AG04450 (cell line): Measurements from ENCODE around the gene AAR2. TPM values are rescaled to one million over a fixed set of nuclear protein-coding genes. Genes with fewer than 3 reads are reported as not detected.
A peak's percentile ranks its signal among the peaks of the same experiment; 100 is the strongest.

Experiments
- CTCF ChIA-PET: fragments of 300-600, 350-600 bp; formaldehyde crosslinking; extraction: SDS; loops from one replicate; lab custom pipeline; 2022; ENCODE audit warnings: antibody characterized with exemption, inconsistent platforms; lab: Charles Lee
- POLR2A ChIA-PET: fragments of 350-600 bp; formaldehyde crosslinking; extraction: SDS; loops from one replicate; lab custom pipeline; 2021; ENCODE audit warnings: antibody characterized with exemption, inconsistent platforms; lab: Yijun Ruan, JAX
- DNase-seq: peaks from one replicate; pipeline ENCODE4 v3.0.0-alpha.2; 2011; ENCODE audit warnings: low read depth, low spot score
- H3K27ac ChIP-seq: one replicate; pipeline ENCODE4 v1.5.1; 2012; ENCODE audit warnings: low read depth, low read length, control low read depth
- H3K27me3 ChIP-seq: one replicate; pipeline ENCODE4 v1.6.0; 2012; ENCODE audit warnings: low read length; ENCODE audit not compliant: control insufficient read depth, insufficient read depth
- H3K4me3 ChIP-seq: 2 replicates; pipeline ENCODE4 v1.5.1; 2011; ENCODE audit warnings: mild to moderate bottlenecking, low read depth, low read length, control low read depth
- H3K9me3 ChIP-seq: 2 replicates; pipeline ENCODE4 v1.5.1; 2012; ENCODE audit warnings: low read length; ENCODE audit not compliant: control insufficient read depth, insufficient read depth
- polyA plus RNA-seq: library from polyadenylated mRNA; depleted of rRNA; stranded (reverse); fragments of >200 nt; gene quantifications from 2 replicates; pipeline ENCODE4 v1.2.3, GENCODE V29; 2011
- TF ChIP-seq, protein P1 (sequence below): IDR thresholded peaks from 2 replicates; pipeline ENCODE4 v1.5.1; 2011; ENCODE audit warnings: low read depth, low read length, control low read depth, inconsistent platforms

The AAR2 gene
- polyA plus RNA-seq, 1 experiment: 25.3 TPM

DNA sequence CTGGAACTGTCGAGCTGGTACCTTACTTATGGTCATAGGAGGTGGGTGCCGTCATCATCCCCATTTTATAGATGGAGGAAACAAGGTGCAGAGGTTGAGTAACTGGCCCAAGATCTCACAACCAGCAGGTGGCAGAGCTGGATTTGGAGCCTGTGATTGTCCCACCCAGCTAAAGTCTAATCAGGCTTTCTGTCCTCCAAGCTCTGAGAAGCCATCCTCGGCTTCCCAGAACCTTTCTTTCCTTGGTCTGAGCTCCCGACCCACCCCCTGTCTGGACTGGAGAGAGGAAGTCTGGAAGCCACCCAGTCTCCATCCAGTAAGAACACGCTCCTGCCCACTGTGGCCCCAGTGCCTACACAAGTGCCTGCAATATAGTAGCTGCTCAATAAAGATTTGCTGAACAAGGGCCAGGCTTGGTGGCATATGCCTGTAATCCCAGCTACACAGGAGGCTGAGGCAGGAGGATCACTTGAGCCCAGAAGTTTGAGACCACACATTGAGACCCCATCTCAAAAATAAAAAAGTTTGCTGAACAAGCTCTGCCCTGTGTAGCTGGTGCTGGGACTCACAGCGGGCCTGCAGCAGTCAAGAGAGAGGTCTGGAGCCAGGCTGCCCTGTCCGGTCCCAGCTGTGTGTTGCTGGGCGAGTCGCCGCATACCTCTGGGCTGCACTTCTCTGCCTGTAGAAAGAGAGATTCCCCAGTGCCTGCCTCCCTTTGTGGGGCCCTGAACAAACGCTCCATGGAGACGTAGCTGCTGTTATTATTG, 37.3 kb downstream of the AAR2 start:
- no peak for DNase-seq
- TF ChIP-seq, protein P1, sequence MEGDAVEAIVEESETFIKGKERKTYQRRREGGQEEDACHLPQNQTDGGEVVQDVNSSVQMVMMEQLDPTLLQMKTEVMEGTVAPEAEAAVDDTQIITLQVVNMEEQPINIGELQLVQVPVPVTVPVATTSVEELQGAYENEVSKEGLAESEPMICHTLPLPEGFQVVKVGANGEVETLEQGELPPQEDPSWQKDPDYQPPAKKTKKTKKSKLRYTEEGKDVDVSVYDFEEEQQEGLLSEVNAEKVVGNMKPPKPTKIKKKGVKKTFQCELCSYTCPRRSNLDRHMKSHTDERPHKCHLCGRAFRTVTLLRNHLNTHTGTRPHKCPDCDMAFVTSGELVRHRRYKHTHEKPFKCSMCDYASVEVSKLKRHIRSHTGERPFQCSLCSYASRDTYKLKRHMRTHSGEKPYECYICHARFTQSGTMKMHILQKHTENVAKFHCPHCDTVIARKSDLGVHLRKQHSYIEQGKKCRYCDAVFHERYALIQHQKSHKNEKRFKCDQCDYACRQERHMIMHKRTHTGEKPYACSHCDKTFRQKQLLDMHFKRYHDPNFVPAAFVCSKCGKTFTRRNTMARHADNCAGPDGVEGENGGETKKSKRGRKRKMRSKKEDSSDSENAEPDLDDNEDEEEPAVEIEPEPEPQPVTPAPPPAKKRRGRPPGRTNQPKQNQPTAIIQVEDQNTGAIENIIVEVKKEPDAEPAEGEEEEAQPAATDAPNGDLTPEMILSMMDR: peak; percentile 42
- Histone ChIP-seq H3K27ac (no peak overlapping the region), H3K4me3 (no peak overlapping the region), H3K27me3 (peaks cover 19% of the 10 kb centered on the region), H3K9me3 (no peaks in the 10 kb centered on the region)
- POLR2A ChIA-PET: no interaction called here
- CTCF ChIA-PET: interaction anchor here (0.6 to 1.4 kb wide), 3 partner anchors 165 to 318 kb away, joined by 3 to 9 read pairs (median 8); no protein-coding TSS in a partner anchor

DNA sequence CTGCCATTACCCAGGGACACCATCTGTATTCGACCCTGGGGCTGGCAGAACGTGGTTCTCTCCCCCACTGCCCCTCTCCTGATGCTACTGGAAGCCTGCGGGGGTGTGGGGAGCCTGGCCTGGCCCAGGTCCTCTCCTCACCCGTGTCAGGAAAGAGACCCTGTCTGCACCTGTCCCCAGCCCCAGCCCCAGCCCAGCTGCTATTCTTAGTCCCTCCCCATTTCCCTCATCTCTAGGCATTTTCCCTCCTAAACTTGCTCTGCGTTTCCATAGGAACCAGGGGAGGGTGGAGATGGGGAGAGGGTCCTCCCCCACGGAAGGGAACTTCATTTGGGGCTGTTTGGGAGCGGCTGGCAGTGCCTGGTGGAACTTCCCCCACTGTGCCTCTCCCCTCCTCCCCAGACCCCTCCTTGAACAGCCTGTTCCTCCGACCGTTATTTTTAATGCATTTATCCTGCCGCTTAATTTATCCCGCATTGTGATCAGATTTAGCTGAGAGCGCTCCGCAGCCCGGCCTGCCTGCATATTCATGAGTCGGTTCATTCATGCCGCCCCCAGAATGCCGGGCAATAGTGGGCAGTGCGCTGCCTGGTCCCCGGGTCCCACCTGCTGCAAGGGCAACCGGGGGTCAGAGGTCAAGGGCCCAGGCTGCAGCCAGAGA, 38.0 kb downstream of the AAR2 start:
- ChIA-PET POLR2A (no interaction called here), CTCF (interaction anchor here (1.4 kb wide), 2 partner anchors 165 to 166 kb away, joined by 8 to 9 read pairs; no protein-coding TSS in a partner anchor)
- DNase-seq: no peak
- H3K4me3 ChIP-seq: no peak overlapping the region
- TF ChIP-seq, protein P1: no peak
- peaks cover 20% of the 10 kb centered on the region for H3K27me3 ChIP-seq
- H3K9me3 ChIP-seq: no peaks in the 10 kb centered on the region
- H3K27ac ChIP-seq: no peak overlapping the region

DNA sequence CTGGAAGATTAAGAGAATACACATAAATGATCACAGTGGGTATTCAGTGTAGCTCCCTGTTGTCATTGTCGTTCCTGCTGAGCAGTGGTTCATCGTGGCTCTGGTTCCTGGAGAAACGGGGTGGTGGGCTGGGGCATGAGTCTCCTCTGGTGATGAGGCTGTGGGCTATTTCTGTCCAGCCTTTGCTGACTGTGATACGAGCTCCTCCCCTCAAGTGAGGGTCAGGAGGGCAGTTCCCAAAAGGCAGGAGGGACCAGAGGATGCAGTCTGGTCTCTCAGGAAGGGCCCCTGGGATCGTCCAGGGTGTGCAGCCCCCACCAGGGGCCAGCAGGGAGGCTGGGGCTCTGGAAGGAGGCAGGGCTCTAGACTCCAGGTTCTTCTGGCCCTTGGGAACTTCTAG, 38.7 kb downstream of the AAR2 start:
- DNase-seq: no peak
- H3K9me3 ChIP-seq: no peaks in the 10 kb centered on the region
- peaks cover 27% of the 10 kb centered on the region for H3K27me3 ChIP-seq
- H3K4me3 ChIP-seq: no peak overlapping the region
- no peak overlapping the region for H3K27ac ChIP-seq
- POLR2A ChIA-PET: no interaction called here
- TF ChIP-seq, protein P1: no peak
- CTCF ChIA-PET: no interaction called here

DNA sequence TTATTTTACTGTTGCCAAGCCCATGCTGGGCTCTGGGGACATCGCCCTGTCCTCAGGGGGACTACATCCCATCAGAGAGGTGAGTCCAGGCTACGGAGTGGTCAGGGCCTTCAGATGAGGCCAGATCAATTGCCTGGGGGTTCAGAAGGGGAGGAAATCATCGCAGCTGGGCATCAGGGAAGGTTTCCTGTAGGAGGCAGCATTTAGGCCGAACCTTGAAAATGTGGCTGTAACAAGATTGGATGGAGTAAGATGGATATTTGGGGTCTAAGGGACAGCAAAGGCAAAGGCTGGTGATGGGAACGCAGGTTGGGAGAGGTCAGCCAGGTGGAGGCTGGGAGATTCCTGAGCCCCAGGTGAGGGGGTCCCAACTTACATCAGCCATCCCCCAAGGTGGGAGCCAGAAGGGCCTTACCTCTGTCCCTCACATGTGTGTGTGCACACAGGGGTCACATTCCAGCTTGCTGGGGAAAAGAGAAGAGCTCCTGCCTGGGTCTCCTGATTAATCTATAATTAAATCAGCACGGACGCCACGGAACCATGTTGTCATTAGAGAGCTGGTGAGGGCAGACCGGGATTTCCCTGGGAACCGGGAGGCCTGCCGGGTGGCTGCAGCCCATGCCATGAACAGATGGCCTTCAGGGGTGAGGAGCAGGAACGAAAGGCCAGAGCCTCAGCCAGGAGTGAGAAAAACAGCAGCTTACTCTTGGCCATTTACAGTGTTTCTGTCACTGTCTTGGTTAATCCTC, 39.3 kb downstream of the AAR2 start:
- DNase-seq: no peak
- ChIA-PET CTCF (no interaction called here), POLR2A (no interaction called here)
- Histone ChIP-seq H3K27me3 (peaks cover 31% of the 10 kb centered on the region), H3K9me3 (no peaks in the 10 kb centered on the region), H3K4me3 (no peak overlapping the region), H3K27ac (no peak overlapping the region)
- TF ChIP-seq, protein P1: 0 out of 2 replicates have a peak, but pooled peaks have one; percentile 2
